ENCODE data around the gene CARS1.
"Not testable (repeated sequence)": the region's sequence is repeated elsewhere in the genome, so short reads cannot be mapped to it uniquely, and the experiment has no call there.

Gene CARS1

GRCh38 chr11:3077846-3078440, 20.7 kb upstream of the CARS1 start:
- DNase-seq (ENCODE audit: low spot score), result no peak
- in situ Hi-C loops (cut with MboI; ENCODE audit: low sequenced_read_pairs, unreplicated experiment), result no loop called here

GRCh38 chr11:3077189-3077836, 20.1 kb upstream of the CARS1 start:
- no peak for DNase-seq (ENCODE audit: low spot score)
- TF ChIP-seq, protein P1, sequence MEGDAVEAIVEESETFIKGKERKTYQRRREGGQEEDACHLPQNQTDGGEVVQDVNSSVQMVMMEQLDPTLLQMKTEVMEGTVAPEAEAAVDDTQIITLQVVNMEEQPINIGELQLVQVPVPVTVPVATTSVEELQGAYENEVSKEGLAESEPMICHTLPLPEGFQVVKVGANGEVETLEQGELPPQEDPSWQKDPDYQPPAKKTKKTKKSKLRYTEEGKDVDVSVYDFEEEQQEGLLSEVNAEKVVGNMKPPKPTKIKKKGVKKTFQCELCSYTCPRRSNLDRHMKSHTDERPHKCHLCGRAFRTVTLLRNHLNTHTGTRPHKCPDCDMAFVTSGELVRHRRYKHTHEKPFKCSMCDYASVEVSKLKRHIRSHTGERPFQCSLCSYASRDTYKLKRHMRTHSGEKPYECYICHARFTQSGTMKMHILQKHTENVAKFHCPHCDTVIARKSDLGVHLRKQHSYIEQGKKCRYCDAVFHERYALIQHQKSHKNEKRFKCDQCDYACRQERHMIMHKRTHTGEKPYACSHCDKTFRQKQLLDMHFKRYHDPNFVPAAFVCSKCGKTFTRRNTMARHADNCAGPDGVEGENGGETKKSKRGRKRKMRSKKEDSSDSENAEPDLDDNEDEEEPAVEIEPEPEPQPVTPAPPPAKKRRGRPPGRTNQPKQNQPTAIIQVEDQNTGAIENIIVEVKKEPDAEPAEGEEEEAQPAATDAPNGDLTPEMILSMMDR (IDR thresholded peaks at IDR 0.05; ENCODE audit: borderline replicate concordance, control extremely low read depth, extremely low read depth, insufficient read depth, missing control alignments), result no peak
- in situ Hi-C loops (cut with MboI; ENCODE audit: low sequenced_read_pairs, unreplicated experiment), result no loop called here

More at GRCh38 chr11:3077846-3078440, 20.7 kb upstream of the CARS1 start:
- TF ChIP-seq, protein P1 (IDR thresholded peaks at IDR 0.05; ENCODE audit: borderline replicate concordance, control extremely low read depth, extremely low read depth, insufficient read depth, missing control alignments), result no peak

DNA sequence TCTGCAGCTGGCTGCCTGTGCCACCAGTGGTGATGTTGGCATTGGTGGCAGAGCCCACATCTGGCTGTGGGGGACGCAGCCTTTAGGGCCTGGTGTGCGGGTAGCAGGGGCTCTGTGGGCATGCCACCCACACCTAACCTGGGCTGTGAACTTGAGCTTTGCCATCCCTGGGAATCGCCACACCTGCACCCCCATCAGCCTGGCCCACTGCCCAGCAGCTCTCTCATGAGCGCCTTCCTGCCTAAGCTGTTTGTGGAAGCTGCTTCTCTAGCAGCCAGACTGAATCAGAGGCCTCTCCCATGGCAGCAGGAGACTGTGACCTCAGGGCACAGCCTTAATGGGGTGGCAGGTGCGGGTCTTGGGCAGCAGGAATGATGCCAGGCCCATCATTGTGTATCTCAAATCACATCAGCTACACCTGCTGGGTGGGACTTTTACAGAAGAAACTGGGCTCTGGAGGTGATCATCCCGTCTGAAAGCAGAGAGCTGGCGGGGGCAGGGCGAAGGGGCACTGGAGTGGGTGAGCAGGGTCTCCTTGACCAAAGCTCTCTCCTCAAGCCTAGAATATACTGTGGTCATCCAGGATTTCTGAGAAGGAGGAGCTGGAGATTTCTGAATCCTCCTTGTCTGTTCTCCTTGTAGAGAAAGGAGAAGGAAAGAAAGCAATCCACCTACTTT, 17.8 kb upstream of the CARS1 start:
- TF ChIP-seq, protein P1 (IDR thresholded peaks at IDR 0.05; ENCODE audit: borderline replicate concordance, control extremely low read depth, extremely low read depth, insufficient read depth, missing control alignments), result no peak
- DNase-seq (ENCODE audit: low spot score), result no peak
- in situ Hi-C loops (cut with MboI; ENCODE audit: low sequenced_read_pairs, unreplicated experiment), result no loop called here

DNA sequence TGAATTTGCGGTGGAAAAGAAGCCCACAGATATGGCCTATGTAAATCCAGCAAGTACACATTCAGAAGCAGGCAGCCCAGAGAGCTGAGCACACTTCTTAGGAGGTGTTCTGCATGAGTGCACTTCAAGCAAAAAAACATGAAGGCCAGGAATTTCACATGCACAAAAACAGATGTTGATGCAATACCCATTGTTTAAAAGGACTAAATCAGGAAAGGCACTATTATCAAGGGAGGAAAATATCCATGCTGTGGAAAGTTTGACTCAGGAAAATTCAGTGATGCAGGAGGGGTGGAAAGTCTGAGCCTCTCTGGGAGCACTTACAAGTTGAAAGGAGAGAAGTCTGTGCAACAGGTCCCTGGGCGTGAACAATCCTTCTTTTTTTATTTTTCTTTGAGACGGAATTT, 15.8 kb upstream of the CARS1 start:
- TF ChIP-seq, protein P1 (IDR thresholded peaks at IDR 0.05; ENCODE audit: borderline replicate concordance, control extremely low read depth, extremely low read depth, insufficient read depth, missing control alignments), result no peak
- no peak for DNase-seq (ENCODE audit: low spot score)
- in situ Hi-C loops (cut with MboI; ENCODE audit: low sequenced_read_pairs, unreplicated experiment), result no loop called here

DNA sequence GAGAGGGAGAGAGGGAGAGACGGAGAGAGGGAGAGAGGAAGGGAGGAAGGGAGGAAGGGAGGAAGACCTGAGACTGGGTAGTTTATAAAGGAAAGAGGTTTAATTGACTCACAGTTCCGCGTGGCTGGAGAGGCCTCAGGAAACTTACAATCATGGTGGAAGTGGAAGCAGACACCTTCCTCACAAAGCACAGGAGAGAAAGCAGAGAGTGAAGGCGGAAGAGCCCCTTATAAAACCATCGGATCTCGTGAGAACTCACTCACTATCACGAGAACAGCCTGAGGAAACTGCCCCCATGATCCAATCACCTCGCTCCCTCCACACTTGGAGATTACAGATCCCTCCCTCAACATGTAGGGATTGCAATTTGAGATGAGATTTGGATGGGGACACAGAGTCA, 12.2 kb upstream of the CARS1 start:
- in situ Hi-C loops (cut with MboI; ENCODE audit: low sequenced_read_pairs, unreplicated experiment), result no loop called here
- DNase-seq (ENCODE audit: low spot score), result no peak
- TF ChIP-seq, protein P1 (IDR thresholded peaks at IDR 0.05; ENCODE audit: borderline replicate concordance, control extremely low read depth, extremely low read depth, insufficient read depth, missing control alignments), result no peak

DNA sequence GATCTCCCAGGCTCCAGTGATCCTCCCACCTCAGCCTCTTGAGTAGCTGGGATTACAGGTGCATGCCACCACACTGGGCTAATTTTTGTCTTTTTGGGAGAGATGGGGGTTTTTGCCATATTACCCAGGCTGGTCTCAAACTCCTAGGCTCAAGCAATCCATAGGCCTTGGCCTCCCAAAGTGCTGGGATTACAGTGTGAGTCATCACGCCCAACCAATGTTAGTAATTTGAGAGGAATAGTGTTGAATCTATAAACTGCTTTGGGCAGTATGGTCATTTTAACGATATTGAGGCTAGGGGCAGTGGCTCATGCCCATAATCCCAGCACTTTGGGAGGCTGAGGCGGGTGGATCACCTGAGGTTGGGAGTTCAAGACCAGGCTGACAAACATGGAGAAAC, 9.1 kb upstream of the CARS1 start:
- in situ Hi-C loops (cut with MboI; ENCODE audit: low sequenced_read_pairs, unreplicated experiment); DNase-seq (ENCODE audit: low spot score): not testable (repeated sequence)

DNA sequence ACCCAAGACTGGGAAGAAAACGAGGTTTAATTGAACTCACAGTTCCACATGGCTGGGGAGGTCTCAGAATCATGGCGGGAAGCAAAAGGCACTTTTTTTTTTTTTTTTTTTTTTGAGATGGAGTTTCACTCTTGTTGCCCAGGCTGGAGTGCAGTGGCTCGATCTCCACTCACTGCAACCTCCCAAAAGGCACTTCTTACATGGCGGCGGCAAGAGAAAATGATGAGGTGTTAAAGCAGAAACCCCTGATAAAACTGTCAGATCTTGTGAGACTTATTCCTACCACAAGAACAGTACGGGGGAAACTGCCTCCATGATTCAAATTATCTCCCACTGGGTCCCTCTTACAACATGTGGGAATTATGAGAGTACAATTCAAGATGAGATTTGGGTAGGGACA, 7.5 kb upstream of the CARS1 start:
- DNase-seq (ENCODE audit: low spot score); in situ Hi-C loops (cut with MboI; ENCODE audit: low sequenced_read_pairs, unreplicated experiment): not testable (repeated sequence)

DNA sequence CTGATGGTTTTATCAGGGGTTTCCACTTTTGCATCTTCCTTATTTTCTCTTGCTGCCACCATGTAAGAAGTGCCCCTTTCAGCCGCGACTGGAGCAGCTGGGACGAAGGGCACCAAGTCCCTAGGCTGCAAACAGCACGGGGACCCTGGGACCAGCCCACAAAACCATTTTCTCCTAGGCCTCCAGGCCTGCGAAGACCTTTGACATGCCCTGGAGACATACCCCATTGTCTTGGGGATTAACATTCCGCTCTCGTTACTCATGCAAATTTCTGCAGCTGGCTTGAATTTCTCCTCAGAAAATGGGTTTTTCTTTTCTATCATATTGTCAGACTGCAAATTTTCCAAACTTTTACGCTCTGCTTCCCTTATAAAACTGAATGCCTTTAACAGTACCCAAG, 6.7 kb upstream of the CARS1 start:
- DNase-seq (ENCODE audit: low spot score); in situ Hi-C loops (cut with MboI; ENCODE audit: low sequenced_read_pairs, unreplicated experiment): not testable (repeated sequence)

DNA sequence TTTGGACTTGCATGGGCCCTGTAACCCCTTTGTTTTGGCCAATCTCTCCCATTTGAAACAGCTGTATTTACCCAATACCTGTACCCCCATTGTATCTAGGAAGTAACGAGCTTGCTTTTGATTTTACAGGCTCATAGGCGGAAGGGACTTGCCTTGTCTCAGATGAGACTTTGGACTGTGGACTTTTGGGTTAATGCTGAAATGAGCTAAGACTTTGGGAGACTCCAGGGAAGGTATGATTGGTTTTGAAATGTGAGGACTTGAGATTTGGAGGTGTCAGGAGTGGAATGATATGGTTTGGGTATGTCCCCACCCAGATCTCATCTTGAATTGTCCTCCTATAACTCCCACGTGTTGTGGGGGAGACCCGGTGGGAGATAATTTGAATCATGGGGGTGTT, 6.2 kb upstream of the CARS1 start:
- in situ Hi-C loops (cut with MboI; ENCODE audit: low sequenced_read_pairs, unreplicated experiment); DNase-seq (ENCODE audit: low spot score): not testable (repeated sequence)
